Uterus (tissue), 4 donors: Measurements from ENCODE around the gene PDCD1. TPM values are rescaled to one million over a fixed set of nuclear protein-coding genes. Genes with fewer than 3 reads are reported as not detected.
A peak's percentile ranks its signal among the peaks of the same experiment; 100 is the strongest.

Experiments
- DNase-seq, 2 donors: peaks; one replicate each; pipeline ENCODE4 v3.0.0-alpha.2; 2019 to 2020
- H3K27ac ChIP-seq, 2 donors: fragments of 200-600 bp; sonication (generic); 1 replicate in 1 of 2; 2 replicates in 1 of 2; pipeline ENCODE4 v1.5.1; 2016 to 2018
- H3K27me3 ChIP-seq, 2 donors: fragments of 200-600 bp; sonication (generic); one replicate each; pipeline ENCODE4 v1.5.1; 2018 to 2019; ENCODE audit warnings: control low read depth in 1 of 2
- H3K36me3 ChIP-seq, 2 donors: fragments of 200-600 bp; sonication (generic); one replicate each; pipeline ENCODE4 v1.5.1; 2019; ENCODE audit warnings: control low read depth in 1 of 2
- H3K4me1 ChIP-seq, 2 donors: fragments of 200-600 bp; sonication (generic); one replicate each; pipeline ENCODE4 v1.5.1; 2018 to 2019; ENCODE audit warnings: control low read depth in 1 of 2
- H3K4me3 ChIP-seq, 2 donors: fragments of 200-600 bp; sonication (generic); 1 replicate in 1 of 2; 2 replicates in 1 of 2; pipeline ENCODE4 v1.5.1; 2018 to 2019; ENCODE audit warnings: mild to moderate bottlenecking in 1 of 2
- H3K9me3 ChIP-seq, 2 donors: fragments of 200-600 bp; sonication (generic); one replicate each; pipeline ENCODE4 v1.5.1; 2019; ENCODE audit warnings: control low read depth in 1 of 2
- CTCF ChIP-seq, 4 experiments: fragments of 200-600 bp in 2 of 4; fragments of 450-650 bp in 2 of 4; sonication (generic) in 2 of 4; IDR thresholded peaks; one replicate each; pipeline ENCODE4 v1.5.1; 2016 to 2019; ENCODE audit warnings: antibody characterized with exemption in 4 of 4, mild to moderate bottlenecking in 2 of 4, moderate library complexity in 1 of 4
- POLR2A ChIP-seq, 2 donors: fragments of 450-650 bp; IDR thresholded peaks; one replicate each; pipeline ENCODE4 v1.6.1; 2016; ENCODE audit warnings: antibody characterized with exemption in 2 of 2, mild to moderate bottlenecking in 1 of 2, moderate library complexity in 1 of 2
- intact Hi-C: fragments of 100-400 bp; cut with DNase I; formaldehyde crosslinking; loops from one replicate; pipeline ENCODE4 v1.15.1; 2023; ENCODE audit warnings: low total_unique reads
- total RNA-seq, 4 donors: library from RNA; depleted of rRNA in 3 of 4; stranded (reverse); fragments of >200 nt in 3 of 4; gene quantifications; one replicate each; pipeline versions ENCODE4 v1.1.0 to v1.2.4, GENCODE V29; 2014 to 2023
- donor health status: DM: yes; HTN: yes; CAD: no.

Gene PDCD1
- total RNA-seq, 4 donors from 2014 or later: 0.21 TPM; not detected in 3

GRCh38 chr2:241891988-241892298 lies 33.2 kb upstream of the PDCD1 start:
- H3K9me3 ChIP-seq: no peaks in the 10 kb centered on the region
- no peaks in the 10 kb centered on the region for H3K27me3 ChIP-seq
- H3K27ac ChIP-seq: peak overlapping the region; percentile 82 to 85
- H3K4me1 ChIP-seq: peaks cover 5 to 6% of the 10 kb centered on the region in 2 donors
- TF ChIP-seq POLR2A (IDR thresholded peaks at IDR 0.05) (no peak), CTCF (IDR thresholded peaks at IDR 0.05) (no peak)
- DNase-seq: peak in 1 of 2 donors; percentile 63
- H3K4me3 ChIP-seq: no peak overlapping the region
- H3K36me3 ChIP-seq: no peaks in the 10 kb centered on the region
- intact Hi-C loops: no loop called here

- DNase-seq: no peak
- intact Hi-C loops: no loop called here
- Histone ChIP-seq H3K4me3 (no peak overlapping the region), H3K27ac (peak overlapping the region; percentile 82 to 85), H3K4me1 (peaks cover 5 to 6% of the 10 kb centered on the region in 2 donors), H3K9me3 (no peaks in the 10 kb centered on the region), H3K36me3 (no peaks in the 10 kb centered on the region), H3K27me3 (no peaks in the 10 kb centered on the region)
- TF ChIP-seq POLR2A (IDR thresholded peaks at IDR 0.05) (no peak), CTCF (IDR thresholded peaks at IDR 0.05) (no peak)
Measured at GRCh38 chr2:241891315-241891987, 32.8 kb upstream of the PDCD1 start.

- DNase-seq: no peak
- no peak for TF ChIP-seq CTCF (IDR thresholded peaks at IDR 0.05)
- TF ChIP-seq POLR2A (IDR thresholded peaks at IDR 0.05): no peak
- H3K4me1 ChIP-seq: peaks cover 5 to 6% of the 10 kb centered on the region in 2 donors
- H3K9me3 ChIP-seq: no peaks in the 10 kb centered on the region
- no peaks in the 10 kb centered on the region for H3K27me3 ChIP-seq
- no peak overlapping the region for H3K4me3 ChIP-seq
- peak overlapping the region; percentile 82 to 85 for H3K27ac ChIP-seq
- no peaks in the 10 kb centered on the region for H3K36me3 ChIP-seq
- intact Hi-C loops: no loop called here
Measured at GRCh38 chr2:241890524-241891235, 32.0 kb upstream of the PDCD1 start.

GRCh38 chr2:241888641-241889040 lies 29.9 kb upstream of the PDCD1 start:
- no peaks in the 10 kb centered on the region for H3K27me3 ChIP-seq
- H3K9me3 ChIP-seq: no peaks in the 10 kb centered on the region
- H3K4me3 ChIP-seq: no peak overlapping the region
- intact Hi-C loops: no loop called here
- no peak for DNase-seq
- TF ChIP-seq CTCF (IDR thresholded peaks at IDR 0.05) (no peak), POLR2A (IDR thresholded peaks at IDR 0.05) (no peak)
- peaks cover 5 to 6% of the 10 kb centered on the region in 2 donors for H3K4me1 ChIP-seq
- H3K27ac ChIP-seq: peak overlapping the region in 1 of 2 donors; percentile 36
- no peaks in the 10 kb centered on the region for H3K36me3 ChIP-seq

GRCh38 chr2:241887806-241888522 lies 29.3 kb upstream of the PDCD1 start:
- Histone ChIP-seq H3K9me3 (no peaks in the 10 kb centered on the region), H3K27ac (peak overlapping the region in 1 of 2 donors; percentile 6), H3K4me1 (peaks cover 4 to 9% of the 10 kb centered on the region in 2 donors), H3K27me3 (no peaks in the 10 kb centered on the region), H3K36me3 (no peaks in the 10 kb centered on the region), H3K4me3 (no peak overlapping the region)
- TF ChIP-seq POLR2A (IDR thresholded peaks at IDR 0.05) (no peak), CTCF (IDR thresholded peaks at IDR 0.05) (no peak)
- DNase-seq: no peak
- intact Hi-C loops: no loop called here
